RWPE1 (cell line): ENCODE measurements around the gene ADSS2.

Source experiments
- CTCF ChIA-PET: fragments of 350-600 bp; sonication (Branson Sonifier 250); formaldehyde crosslinking; extraction: SDS; loops from one replicate; lab custom pipeline; 2021; lab: Yijun Ruan, JAX
- POLR2A ChIA-PET: fragments of 400-600 bp; formaldehyde crosslinking; extraction: SDS; loops from one replicate; lab custom pipeline; 2020; ENCODE audit warnings: antibody characterized with exemption; ENCODE audit not compliant: low non-redundant PET; lab: Yijun Ruan, JAX
- DNase-seq: peaks from one replicate; pipeline ENCODE4 v3.0.0; 2012; ENCODE audit warnings: low spot score
- H3K27ac ChIP-seq: fragments of 450-650 bp; 2 replicates; pipeline ENCODE4 v1.5.1; 2017
- CTCF ChIP-seq: fragments of 450-650 bp; conservative IDR thresholded peaks from 2 replicates; pipeline ENCODE4 v1.5.1; 2017; ENCODE audit warnings: low read depth, mild to moderate bottlenecking

ADSS2 gene

GRCh38 chr1:244394826-244395765, 56.6 kb downstream of the ADSS2 start:
- ChIA-PET POLR2A (no interaction called here), CTCF (no interaction called here)
- peak overlapping the region; percentile 30 for H3K27ac ChIP-seq
- no peak for TF ChIP-seq CTCF
- no peak for DNase-seq

- H3K27ac ChIP-seq = peak overlapping the region; percentile 16; the same call in 1 of the 2 replicates
- ChIA-PET POLR2A (no interaction called here), CTCF (no interaction called here)
- no peak for TF ChIP-seq CTCF
- no peak for DNase-seq
Measured at GRCh38 chr1:244394346-244394745, 57.4 kb downstream of the ADSS2 start.

DNA sequence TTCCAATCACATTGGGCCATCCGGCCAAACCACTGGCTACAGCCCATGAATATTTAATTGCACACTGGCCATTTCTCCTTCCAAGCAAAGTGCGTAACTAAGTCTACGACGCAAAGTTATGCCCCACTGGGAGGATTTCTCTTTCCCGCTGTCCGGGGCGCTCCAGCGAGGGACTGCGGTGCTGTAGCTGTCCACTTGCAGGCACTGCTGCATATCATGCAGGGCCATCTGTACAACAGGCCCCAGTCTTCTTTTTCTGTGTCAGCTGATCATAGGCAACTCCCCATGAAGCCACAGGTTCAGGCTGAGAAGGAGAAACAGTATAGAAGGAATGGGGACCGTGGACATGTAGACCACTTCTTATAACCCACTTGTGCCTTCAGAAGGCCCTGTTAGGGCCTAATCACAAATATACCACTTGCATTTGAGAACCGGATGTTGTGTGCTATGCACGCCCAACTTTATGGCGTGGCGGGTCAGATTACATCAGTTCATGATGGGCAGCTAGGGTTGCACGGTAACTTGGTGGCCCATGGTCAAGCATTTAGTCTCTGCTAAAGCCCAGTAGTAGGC, 58.0 kb downstream of the ADSS2 start:
- CTCF ChIA-PET = no interaction called here

GRCh38 chr1:244391761-244392160, 59.9 kb downstream of the ADSS2 start:
- POLR2A ChIA-PET = no interaction called here
- CTCF ChIA-PET = no interaction called here
- H3K27ac ChIP-seq = no peak overlapping the region
- no peak for TF ChIP-seq CTCF
- peak; percentile 30 for DNase-seq

More for the DNA sequence above, 58.0 kb downstream of the ADSS2 start:
- no peak overlapping the region for H3K27ac ChIP-seq
- TF ChIP-seq CTCF = no peak
- DNase-seq = no peak
- POLR2A ChIA-PET = no interaction called here

GRCh38 chr1:244388961-244389360, 62.7 kb downstream of the ADSS2 start:
- CTCF ChIA-PET = interaction anchor here (0.5 kb wide), 1 partner anchor 90 kb away, joined by 3 read pairs; no protein-coding TSS in a partner anchor
- POLR2A ChIA-PET = no interaction called here
- no peak for TF ChIP-seq CTCF
- no peak for DNase-seq
- H3K27ac ChIP-seq = no peak overlapping the region

GRCh38 chr1:244387415-244387814, 64.3 kb downstream of the ADSS2 start:
- DNase-seq = no peak
- POLR2A ChIA-PET = no interaction called here
- H3K27ac ChIP-seq = no peak overlapping the region
- TF ChIP-seq CTCF = no peak
- CTCF ChIA-PET = no interaction called here
